DMS153 treated with DMSO at 0.1 percent for 48 hours (cell line): Measurements from ENCODE around the gene TLR10.
"Not testable (repeated sequence)": the region's sequence is repeated elsewhere in the genome, so short reads cannot be mapped to it uniquely, and the experiment has no call there.

ENCODE experiments used
- DNase-seq: peaks from one replicate; lab custom pipeline; 2025; ENCODE audit not compliant: unreplicated experiment; lab: John Stamatoyannopoulos, UW

TLR10 gene

GRCh38 chr4:38782452-38783108, at the start of gene TLR10:
Gene TLR10, minus strand, starts transcription at chr4:38782990. Its CDS starts 7,400 bp downstream, at chr4:38775590.
- DNase-seq = no peak

DNA sequence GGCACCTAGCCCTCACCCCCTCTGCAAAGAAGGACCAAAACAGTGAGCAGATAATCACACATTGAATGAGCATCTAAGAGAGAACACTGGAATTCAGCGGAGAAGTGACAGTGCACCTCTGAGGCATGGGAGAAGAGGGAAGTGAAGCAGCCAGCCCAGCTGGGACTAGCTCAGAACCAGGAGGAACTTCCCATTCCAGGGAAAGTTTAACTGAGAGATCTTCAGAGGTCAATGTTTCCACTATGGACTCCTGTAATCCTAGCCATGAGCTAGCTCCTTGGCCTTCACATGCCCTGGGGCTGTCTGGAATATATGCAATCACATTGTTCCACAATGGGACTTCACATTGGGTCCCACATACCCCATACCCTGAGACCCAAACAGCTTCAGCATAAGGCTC, 49.4 kb upstream of the TLR10 start:
- DNase-seq = no peak

- DNase-seq = no peak
These were observed 48.9 kb upstream of the TLR10 start for GRCh38 chr4:38831653-38832052.

DNA sequence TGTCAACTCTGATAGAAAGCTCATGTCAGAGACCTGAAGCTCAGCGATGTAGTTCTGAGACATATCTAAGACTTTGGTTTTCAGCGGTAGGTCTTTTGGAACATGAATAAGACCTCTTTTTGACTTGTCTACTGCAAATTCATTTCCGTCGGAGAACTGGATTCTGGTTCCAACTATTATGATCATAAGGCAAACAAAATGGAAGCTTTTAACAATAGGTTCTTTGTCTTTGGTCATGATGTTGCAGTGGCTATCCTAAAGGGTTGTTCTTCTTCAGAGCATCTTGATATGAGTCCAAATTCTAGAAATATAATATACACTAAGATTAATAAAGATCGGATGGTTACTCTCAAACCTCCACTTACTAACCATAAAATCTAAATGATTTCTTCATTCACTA, 46.4 kb upstream of the TLR10 start:
- no peak for DNase-seq

GRCh38 chr4:38823766-38824165, 41.0 kb upstream of the TLR10 start:
- no peak for DNase-seq

- DNase-seq = no peak
These were observed 40.0 kb upstream of the TLR10 start for GRCh38 chr4:38822748-38823303.

DNA sequence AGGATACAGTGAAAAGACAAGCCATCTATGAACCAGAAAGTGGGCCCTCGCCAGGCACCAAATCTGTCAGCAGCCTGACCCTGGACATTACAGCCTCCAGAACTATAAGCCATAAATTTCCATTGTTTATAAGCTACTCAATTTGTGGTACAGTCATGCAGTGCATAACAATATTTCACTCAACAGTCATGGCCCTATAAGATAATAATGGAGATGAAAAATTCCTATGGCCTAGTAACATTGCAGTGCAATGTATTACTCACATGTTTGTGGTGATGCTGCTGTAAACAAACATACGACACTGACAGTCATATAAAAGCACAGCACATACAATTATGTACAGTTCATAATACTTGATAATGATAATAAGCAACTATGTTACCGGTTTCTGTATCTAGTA, 38.9 kb upstream of the TLR10 start:
- no peak for DNase-seq

DNA sequence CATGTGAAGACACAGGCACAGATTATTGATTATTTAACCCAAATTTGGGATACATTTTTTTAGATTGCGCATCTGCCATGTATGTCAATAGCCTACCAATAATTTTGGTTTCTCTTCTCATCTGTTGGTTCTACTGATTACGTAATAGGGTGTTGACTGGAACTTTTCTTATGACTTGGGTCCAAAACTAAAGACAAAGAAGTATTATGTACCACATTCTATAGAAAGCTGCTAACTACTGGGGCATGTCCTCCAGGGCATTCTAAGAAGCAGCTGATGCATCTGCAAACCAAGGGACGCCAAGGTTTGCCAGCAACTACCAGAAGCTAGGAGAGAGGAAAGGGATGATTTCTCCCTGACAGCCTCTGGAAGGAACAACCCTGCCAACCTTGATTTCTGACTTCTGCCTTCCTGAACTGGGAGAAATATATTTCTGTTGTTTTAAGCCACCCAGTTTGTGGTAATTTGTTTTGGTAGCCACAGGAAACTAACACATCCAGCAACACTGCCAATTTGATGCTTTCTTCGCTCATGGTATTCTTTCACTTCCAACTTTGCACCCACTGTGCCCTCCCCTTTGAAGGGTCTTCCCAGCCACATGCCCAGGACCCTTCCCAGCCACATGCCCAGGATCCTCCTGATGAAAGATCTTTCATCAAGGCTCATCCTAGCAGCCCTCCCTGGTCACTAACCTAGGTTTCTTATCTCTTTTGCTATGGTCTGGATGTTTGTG, 37.7 kb upstream of the TLR10 start:
- DNase-seq = no peak

DNA sequence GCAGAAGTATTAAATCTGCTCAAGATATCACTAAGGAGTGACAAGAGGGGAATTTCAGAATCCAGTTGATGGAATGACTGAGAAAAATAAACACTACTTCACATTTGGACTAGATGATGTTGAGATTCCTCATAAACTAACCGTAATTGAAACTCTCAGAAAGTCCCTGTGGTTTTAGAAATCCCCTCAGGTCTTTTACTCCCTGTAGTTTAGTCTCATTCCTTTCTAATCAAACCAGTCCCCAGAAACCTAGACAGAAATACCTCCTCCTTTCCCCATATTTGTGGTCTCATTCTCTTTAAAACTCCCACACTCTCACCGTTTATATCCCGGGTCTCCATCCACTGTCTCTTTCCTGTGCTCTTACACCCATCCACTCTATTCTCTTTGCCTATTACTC, 36.8 kb upstream of the TLR10 start:
- no peak for DNase-seq

DNA sequence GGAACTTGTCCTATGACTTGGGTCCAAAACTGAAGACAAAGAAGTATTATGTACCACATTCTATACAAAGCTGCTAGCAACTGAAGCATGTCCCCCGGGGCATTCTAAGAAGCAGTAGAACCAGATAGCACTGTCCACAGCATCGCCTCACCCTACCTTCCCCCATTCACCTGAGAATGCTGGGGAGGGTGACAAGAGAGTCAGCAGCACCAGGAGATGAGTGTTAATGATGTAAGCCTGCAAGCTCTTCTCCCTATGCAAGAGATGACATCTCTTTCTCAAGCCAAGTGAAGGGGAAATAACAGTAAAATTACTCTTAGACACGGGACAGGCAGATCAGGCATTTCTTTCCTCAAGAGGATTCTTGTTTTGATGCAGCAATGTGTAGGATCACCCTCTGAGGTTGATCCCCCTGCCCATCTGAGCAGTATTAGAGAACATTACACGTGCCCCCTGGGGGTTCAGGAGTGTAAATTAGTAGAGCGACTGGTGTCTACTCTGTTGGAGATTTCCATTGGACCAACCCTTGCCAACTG, 35.7 kb upstream of the TLR10 start:
- no peak for DNase-seq

GRCh38 chr4:38815885-38816782, 33.3 kb upstream of the TLR10 start:
- no peak for DNase-seq

GRCh38 chr4:38814386-38814785, 31.6 kb upstream of the TLR10 start:
- DNase-seq = no peak

DNA sequence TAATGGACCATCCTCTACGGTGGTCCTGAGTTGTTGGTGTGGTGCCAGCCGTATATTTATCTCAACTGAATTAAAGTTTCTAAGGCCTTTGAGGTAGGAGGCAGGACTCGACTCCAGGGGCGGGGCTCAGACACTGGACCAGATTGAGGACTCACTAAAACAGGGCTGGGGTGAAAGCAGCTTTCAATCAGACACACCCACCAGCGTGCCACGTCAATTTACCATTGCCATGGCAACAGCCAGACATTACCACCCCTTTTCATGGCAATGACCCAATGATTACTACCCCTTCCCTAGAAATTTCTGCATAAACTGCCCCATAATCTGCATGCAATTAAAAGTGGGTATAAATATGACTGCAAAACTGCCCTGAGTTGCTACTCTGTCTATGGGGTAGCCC, 28.5 kb upstream of the TLR10 start:
- DNase-seq = no peak

DNA sequence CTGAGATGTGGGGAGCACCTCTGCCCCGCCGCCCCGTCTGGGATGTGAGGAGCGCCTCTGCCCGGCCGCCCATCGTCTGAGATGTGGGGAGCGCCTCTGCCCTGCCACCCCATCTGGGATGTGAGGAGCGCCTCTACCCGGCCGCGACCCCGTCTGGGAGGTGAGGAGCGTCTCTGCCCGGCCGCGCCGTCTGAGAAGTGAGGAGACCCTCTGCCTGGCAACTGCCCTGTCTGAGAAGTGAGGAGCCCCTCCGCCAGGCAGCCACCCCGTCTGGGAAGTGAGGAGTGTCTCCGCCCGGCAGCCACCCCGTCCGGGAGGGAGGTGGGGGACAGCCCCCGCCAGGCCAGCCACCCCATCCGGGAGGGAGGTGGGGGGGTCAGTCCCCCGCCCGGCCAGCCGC, 24.7 kb upstream of the TLR10 start:
- DNase-seq = not testable (repeated sequence)

GRCh38 chr4:38806251-38806650, 23.5 kb upstream of the TLR10 start:
- not testable (repeated sequence) for DNase-seq

DNA sequence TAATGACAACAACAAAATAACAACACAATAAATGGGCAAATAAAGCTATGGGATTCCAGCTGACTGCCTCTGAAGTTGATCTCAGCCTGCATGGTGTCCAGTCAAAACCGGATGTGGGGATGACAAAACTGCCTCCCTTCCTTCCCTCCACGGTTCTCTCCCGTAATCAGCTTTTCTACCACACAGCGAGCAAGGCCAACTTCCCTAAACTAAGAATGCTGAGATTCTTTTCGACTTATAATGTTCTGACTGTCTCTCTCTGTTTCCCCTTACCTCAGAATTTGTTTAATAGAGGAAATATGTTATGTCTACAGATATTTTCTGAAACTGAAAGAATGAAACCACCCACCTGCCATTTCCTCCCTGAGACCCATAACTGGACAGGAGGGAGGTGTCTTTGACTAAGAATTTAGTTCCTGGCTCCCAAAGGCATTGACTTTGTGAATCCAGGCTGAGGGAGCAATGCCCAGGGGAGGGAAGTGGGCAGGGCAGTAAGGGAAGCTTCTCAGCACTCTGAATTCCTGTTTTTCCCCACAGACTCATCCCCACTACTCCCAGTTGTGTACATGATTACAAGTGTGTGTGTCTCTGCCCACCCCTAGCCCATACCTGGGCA, 22.8 kb upstream of the TLR10 start:
- no peak for DNase-seq

DNA sequence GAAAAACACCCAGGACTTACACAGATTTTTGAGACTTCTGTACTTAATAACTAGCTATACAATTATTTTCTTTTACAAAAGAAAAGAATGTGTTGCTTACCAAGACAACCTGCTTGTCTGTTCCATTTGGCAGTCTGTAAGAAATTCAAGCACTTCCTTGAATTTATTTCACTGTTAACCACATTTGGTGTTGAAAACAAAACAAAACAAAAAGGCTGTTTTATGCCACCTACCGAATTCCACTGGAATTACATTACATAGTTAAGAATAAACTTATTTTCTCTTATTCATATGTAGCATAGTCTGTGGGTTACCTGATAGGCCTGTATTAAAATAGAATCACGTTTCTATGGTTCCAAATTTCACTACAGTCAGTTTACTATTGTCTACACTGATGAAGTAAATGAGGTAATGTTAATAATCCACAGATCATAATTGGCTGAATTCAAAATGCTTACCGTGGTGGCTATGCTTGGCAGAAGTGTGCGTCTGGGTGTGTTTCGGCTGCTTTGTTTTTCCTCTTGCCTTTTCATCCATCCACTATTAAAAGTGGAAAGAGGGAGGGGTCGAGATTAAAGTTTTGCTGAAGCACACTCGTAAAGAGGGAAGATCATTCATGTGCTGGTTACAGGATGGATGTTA, 22.0 kb upstream of the TLR10 start, which contains the start of gene TLR1:
Gene TLR1, minus strand, starts transcription at position 138 of the 642 bp plus-strand sequence. CDS start 5,960 bp downstream, outside the sequence.
- DNase-seq = peak; percentile 0

GRCh38 chr4:38803833-38804653, 21.3 kb upstream of the TLR10 start:
- DNase-seq = no peak
